ENCODE results near the gene TMEM51. TPM values are rescaled to one million over a fixed set of nuclear protein-coding genes. Genes with fewer than 3 reads are reported as not detected.

The TMEM51 gene
- total RNA-seq, 2 donors from 2014 or later, result 0.35 TPM; not detected in 1

- no peak for DNase-seq (ENCODE audit: low spot score in 2 of 2)
- H3K27ac Mint-ChIP-seq, result peak overlapping the region; percentile 36 to 79
Measured at GRCh38 chr1:15231714-15232201, 78.2 kb downstream of the TMEM51 start.

GRCh38 chr1:15233689-15234088 lies 80.1 kb downstream of the TMEM51 start:
- Mint-ChIP-seq H3K9me3 (no peaks in the 10 kb centered on the region), H3K36me3 (peaks cover 0 to 8% of the 10 kb centered on the region in 2 donors)

More at GRCh38 chr1:15231714-15232201, 78.2 kb downstream of the TMEM51 start:
- Mint-ChIP-seq H3K36me3 (peaks cover 0 to 8% of the 10 kb centered on the region in 2 donors), H3K9me3 (no peaks in the 10 kb centered on the region)
- peak; percentile 98 to 99 for ATAC-seq

GRCh38 chr1:15236321-15236721 lies 82.8 kb downstream of the TMEM51 start:
- H3K9me3 Mint-ChIP-seq, result no peaks in the 10 kb centered on the region
- no peak for ATAC-seq
- H3K27ac Mint-ChIP-seq, result no peak overlapping the region
- DNase-seq (ENCODE audit: low spot score in 2 of 2), result no peak
- H3K36me3 Mint-ChIP-seq, result peaks cover 0 to 8% of the 10 kb centered on the region in 2 donors

More at GRCh38 chr1:15233689-15234088, 80.1 kb downstream of the TMEM51 start:
- no peak overlapping the region for H3K27ac Mint-ChIP-seq
- ATAC-seq, result no peak
- no peak for DNase-seq (ENCODE audit: low spot score in 2 of 2)

GRCh38 chr1:15236746-15237145 lies 83.2 kb downstream of the TMEM51 start:
- DNase-seq (ENCODE audit: low spot score in 2 of 2) (no peak), ATAC-seq (no peak)
- peaks cover 0 to 8% of the 10 kb centered on the region in 2 donors for H3K36me3 Mint-ChIP-seq
- no peak overlapping the region for H3K27ac Mint-ChIP-seq
- no peaks in the 10 kb centered on the region for H3K9me3 Mint-ChIP-seq

GRCh38 chr1:15238789-15239188 lies 85.2 kb downstream of the TMEM51 start:
- H3K9me3 Mint-ChIP-seq, result no peaks in the 10 kb centered on the region
- no peak for ATAC-seq
- DNase-seq (ENCODE audit: low spot score in 2 of 2), result no peak
- peaks cover 0 to under 1% of the 10 kb centered on the region in 2 donors for H3K36me3 Mint-ChIP-seq
- no peak overlapping the region for H3K27ac Mint-ChIP-seq

GRCh38 chr1:15242766-15243165 lies 89.2 kb downstream of the TMEM51 start:
- ATAC-seq, result no peak
- no peak for DNase-seq (ENCODE audit: low spot score in 2 of 2)
- Mint-ChIP-seq H3K9me3 (peaks cover 0 to 23% of the 10 kb centered on the region in 2 donors), H3K27ac (no peak overlapping the region), H3K36me3 (peaks cover 16 to 32% of the 10 kb centered on the region in 2 donors)

- H3K9me3 Mint-ChIP-seq, result peaks cover 0 to 23% of the 10 kb centered on the region in 2 donors
- H3K27ac Mint-ChIP-seq, result no peak overlapping the region
- ATAC-seq, result peak; percentile 69 to 91
- DNase-seq (ENCODE audit: low spot score in 2 of 2), result no peak
- peaks cover 19 to 32% of the 10 kb centered on the region in 2 donors for H3K36me3 Mint-ChIP-seq
Measured at GRCh38 chr1:15243275-15244043, 89.9 kb downstream of the TMEM51 start.

- ATAC-seq, result no peak
- no peak overlapping the region for H3K27ac Mint-ChIP-seq
- H3K9me3 Mint-ChIP-seq, result peaks cover 0 to 23% of the 10 kb centered on the region in 2 donors
- DNase-seq (ENCODE audit: low spot score in 2 of 2), result no peak
- H3K36me3 Mint-ChIP-seq, result peaks cover 19 to 32% of the 10 kb centered on the region in 2 donors
Measured at GRCh38 chr1:15244813-15245212, 91.3 kb downstream of the TMEM51 start.

GRCh38 chr1:15245593-15246360 lies 92.2 kb downstream of the TMEM51 start:
- Mint-ChIP-seq H3K36me3 (peaks cover 19 to 32% of the 10 kb centered on the region in 2 donors), H3K27ac (no peak overlapping the region), H3K9me3 (peaks cover 0 to 23% of the 10 kb centered on the region in 2 donors)
- DNase-seq (ENCODE audit: low spot score in 2 of 2) (no peak), ATAC-seq (no peak)

- no peak for DNase-seq (ENCODE audit: low spot score in 2 of 2)
- Mint-ChIP-seq H3K9me3 (peaks cover 0 to 23% of the 10 kb centered on the region in 2 donors), H3K27ac (peak within 1 kb of the TSS; percentile 14 to 32), H3K36me3 (peaks cover 19 to 32% of the 10 kb centered on the region in 2 donors)
- ATAC-seq, result no peak
Measured at GRCh38 chr1:15246960-15247614, 93.5 kb downstream of the TMEM51 start, which contains the start of gene FHAD1. Gene FHAD1 (plus strand): TSS chr1:15247223. CDS start chr1:15251785, 4,562 bp downstream.

GRCh38 chr1:15248216-15248615 lies 94.7 kb downstream of the TMEM51 start:
- peak in 1 of 2 donors; percentile 34 for ATAC-seq
- H3K36me3 Mint-ChIP-seq, result peaks cover 19 to 32% of the 10 kb centered on the region in 2 donors
- H3K9me3 Mint-ChIP-seq, result peaks cover 0 to 23% of the 10 kb centered on the region in 2 donors
- peak overlapping the region; percentile 14 to 73 for H3K27ac Mint-ChIP-seq
- DNase-seq (ENCODE audit: low spot score in 2 of 2), result no peak

GRCh38 chr1:15249081-15249480 lies 95.5 kb downstream of the TMEM51 start:
- peaks cover 0 to 23% of the 10 kb centered on the region in 2 donors for H3K9me3 Mint-ChIP-seq
- ATAC-seq, result peak; percentile 95 to 96
- peak overlapping the region; percentile 14 to 86 for H3K27ac Mint-ChIP-seq
- peak in 1 of 2 donors; percentile 62 for DNase-seq (ENCODE audit: low spot score in 2 of 2)
- H3K36me3 Mint-ChIP-seq, result peaks cover 19 to 29% of the 10 kb centered on the region in 2 donors

- Mint-ChIP-seq H3K36me3 (peaks cover 0 to 5% of the 10 kb centered on the region in 2 donors), H3K9me3 (no peaks in the 10 kb centered on the region), H3K27ac (peak overlapping the region; percentile 26 to 73)
- no peak for ATAC-seq
- DNase-seq (ENCODE audit: low spot score in 2 of 2), result no peak
Measured at GRCh38 chr1:15251857-15252835, 98.6 kb downstream of the TMEM51 start.

- Mint-ChIP-seq H3K27ac (no peak overlapping the region), H3K9me3 (no peaks in the 10 kb centered on the region), H3K36me3 (no peaks in the 10 kb centered on the region)
- no peak for ATAC-seq
- no peak for DNase-seq (ENCODE audit: low spot score in 2 of 2)
Measured at GRCh38 chr1:15254559-15254958, 101.0 kb downstream of the TMEM51 start.

GRCh38 chr1:15255582-15256149 lies 102.1 kb downstream of the TMEM51 start:
- Mint-ChIP-seq H3K9me3 (no peaks in the 10 kb centered on the region), H3K36me3 (no peaks in the 10 kb centered on the region)
- ATAC-seq, result no peak

More at GRCh38 chr1:15255582-15256149, 102.1 kb downstream of the TMEM51 start:
- no peak overlapping the region for H3K27ac Mint-ChIP-seq
- DNase-seq (ENCODE audit: low spot score in 2 of 2), result no peak

All from activated naive CD4-positive, alpha-beta T cell treated with anti-CD3 and anti-CD28 coated beads, Interleukin-2, amount 50 U/mL, for 72 hours (primary cell).